Fibroblast of villous mesenchyme (primary cell): ENCODE results near the gene INTS3. TPM values are rescaled to one million over a fixed set of nuclear protein-coding genes. Genes with fewer than 3 reads are reported as not detected.
A peak's percentile ranks its signal among the peaks of the same experiment; 100 is the strongest.
"Not testable (repeated sequence)": the region's sequence is repeated elsewhere in the genome, so short reads cannot be mapped to it uniquely, and the experiment has no call there.

Source experiments
- DNase-seq: peaks from one replicate; pipeline ENCODE4 v3.0.0-alpha.2; 2010; ENCODE audit warnings: low read depth
- H3K4me3 ChIP-seq: 2 replicates; pipeline ENCODE4 v1.5.1; 2011; ENCODE audit warnings: low read depth, mild to moderate bottlenecking, low read length
- CTCF ChIP-seq: IDR thresholded peaks from 2 replicates; pipeline ENCODE4 v1.5.1; 2012; ENCODE audit warnings: low read depth, mild to moderate bottlenecking, low read length; ENCODE audit not compliant: insufficient read depth
- total RNA-seq: library from RNA; depleted of rRNA; stranded (reverse); fragments of >200 nt; gene quantifications from 2 replicates; pipeline ENCODE4 v1.2.3, GENCODE V29; 2012

INTS3 gene
- total RNA-seq, 1 donor: 51.4 TPM

- DNase-seq: no peak
- TF ChIP-seq CTCF: no peak
- no peak overlapping the region for H3K4me3 ChIP-seq
Observed at GRCh38 chr1:153711026-153711425, 16.8 kb upstream of the INTS3 start.

GRCh38 chr1:153716211-153716610 lies 11.6 kb upstream of the INTS3 start:
- DNase-seq: not testable (repeated sequence)

GRCh38 chr1:153717330-153717729 lies 10.5 kb upstream of the INTS3 start:
- DNase-seq: no peak
- TF ChIP-seq CTCF: no peak
- H3K4me3 ChIP-seq: no peak overlapping the region

More at GRCh38 chr1:153716211-153716610, 11.6 kb upstream of the INTS3 start:
- H3K4me3 ChIP-seq: not testable (repeated sequence)

- no peak for DNase-seq
- no peak overlapping the region for H3K4me3 ChIP-seq
- TF ChIP-seq CTCF: no peak
Observed at GRCh38 chr1:153723687-153724086, 4.2 kb upstream of the INTS3 start.

GRCh38 chr1:153724634-153725033 lies 3.2 kb upstream of the INTS3 start:
- not testable (repeated sequence) for H3K4me3 ChIP-seq, DNase-seq

GRCh38 chr1:153728305-153729066 lies 636 bp downstream of the INTS3 start:
- TF ChIP-seq CTCF: no peak
- peak; percentile 43 for DNase-seq
- H3K4me3 ChIP-seq: peak overlapping the region; percentile 85

- no peak overlapping the region for H3K4me3 ChIP-seq
- no peak for DNase-seq
- no peak for TF ChIP-seq CTCF
Observed at GRCh38 chr1:153730468-153730988, 2.7 kb downstream of the INTS3 start.

- no peak for TF ChIP-seq CTCF
- DNase-seq: no peak
- no peak overlapping the region for H3K4me3 ChIP-seq
Observed at GRCh38 chr1:153733970-153734369, 6.1 kb downstream of the INTS3 start.
